ENCODE results near the gene MRTFA.
"Not testable (repeated sequence)": the region's sequence is repeated elsewhere in the genome, so short reads cannot be mapped to it uniquely, and the experiment has no call there.

Gene MRTFA

DNA sequence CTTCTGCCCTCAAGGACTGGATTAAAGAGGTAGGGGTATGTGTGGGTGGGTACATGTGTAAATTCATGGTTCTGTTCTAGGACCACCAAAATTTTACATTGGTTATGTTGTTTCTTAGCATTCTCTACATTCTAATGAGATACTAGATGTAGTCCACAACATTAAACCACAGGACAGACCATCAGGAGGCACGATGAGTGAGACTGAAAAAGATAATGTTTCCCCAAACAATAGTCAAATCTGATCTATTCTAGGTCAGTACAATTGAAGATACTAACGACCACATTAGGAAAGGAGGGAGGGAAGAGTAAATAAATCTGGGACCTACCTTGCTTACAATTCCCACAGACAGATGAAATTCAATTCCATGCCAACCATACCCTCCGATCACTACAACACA, 42.2 kb downstream of the MRTFA start:
- DNase-seq = no peak

DNA sequence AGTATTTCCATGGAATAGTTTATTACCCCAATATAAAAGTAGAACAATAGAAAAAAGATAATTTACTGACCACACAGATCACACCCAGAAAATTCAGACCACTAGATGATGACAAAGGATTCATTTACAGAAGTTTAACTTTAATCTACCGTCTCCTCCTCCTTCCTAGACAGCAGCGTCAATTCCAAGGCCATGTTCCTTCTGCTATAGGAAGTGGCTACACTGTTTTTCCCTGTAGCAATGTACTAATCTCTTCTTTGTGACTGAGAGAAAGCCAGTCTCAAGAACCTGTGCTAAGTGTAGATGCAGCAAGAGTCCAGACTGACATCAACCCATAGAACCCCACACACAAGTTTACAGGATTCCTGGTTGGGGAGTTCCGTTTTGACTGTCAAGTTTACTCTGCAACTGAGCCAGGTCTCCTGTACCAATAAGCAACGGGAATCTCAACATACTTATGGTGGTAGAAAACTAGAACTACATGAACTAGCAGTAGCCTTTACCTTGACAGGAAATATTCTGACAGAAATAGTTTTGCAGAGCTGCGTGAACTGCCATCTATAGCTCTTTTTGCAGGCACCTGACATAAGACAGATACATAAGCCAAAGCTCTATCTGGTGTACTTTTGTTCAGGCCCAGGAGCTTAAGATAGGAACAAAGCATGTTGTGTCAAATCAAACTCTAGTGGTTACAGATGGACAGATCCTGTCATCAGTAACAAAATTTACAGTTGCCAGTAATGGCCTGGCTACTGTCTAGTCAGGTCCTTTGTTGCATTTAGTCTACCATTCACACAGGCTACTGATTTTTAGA, 42.9 kb downstream of the MRTFA start:
- no peak for DNase-seq

DNA sequence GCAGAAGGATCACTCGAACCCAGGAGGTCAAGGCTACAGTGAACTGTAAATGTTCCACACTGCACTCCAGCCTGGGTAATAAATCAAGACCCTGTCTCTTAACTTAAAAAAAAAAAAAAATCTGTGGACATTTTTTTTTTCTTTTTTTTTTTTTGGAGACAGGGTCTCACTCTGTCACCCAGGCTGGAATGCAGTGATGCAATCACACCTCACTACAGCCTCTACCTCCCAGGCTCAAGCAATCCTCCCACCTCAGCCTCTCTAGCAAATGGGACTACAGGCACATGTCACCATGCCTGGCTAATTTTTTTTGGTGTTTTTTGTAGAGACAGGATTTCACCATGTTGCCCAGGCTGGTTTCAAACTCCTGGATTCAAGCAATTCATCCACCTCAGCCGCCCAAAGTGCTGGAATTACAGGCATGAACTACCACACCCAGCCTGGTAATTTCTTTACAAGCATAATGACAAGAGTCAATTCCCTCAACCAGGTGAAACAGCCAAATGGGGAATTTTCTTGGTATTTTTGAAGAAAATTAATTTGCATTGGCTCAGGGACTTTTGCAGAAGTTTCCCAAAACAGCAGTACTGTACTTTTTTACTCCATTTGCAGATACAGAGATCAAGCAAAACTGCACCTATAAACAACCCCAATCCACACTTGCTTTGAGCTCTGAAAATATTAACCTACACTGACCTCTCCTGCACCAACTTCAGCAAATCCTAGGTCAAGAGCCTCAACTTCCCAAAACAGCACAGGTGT, 44.0 kb downstream of the MRTFA start:
- no peak for DNase-seq

DNA sequence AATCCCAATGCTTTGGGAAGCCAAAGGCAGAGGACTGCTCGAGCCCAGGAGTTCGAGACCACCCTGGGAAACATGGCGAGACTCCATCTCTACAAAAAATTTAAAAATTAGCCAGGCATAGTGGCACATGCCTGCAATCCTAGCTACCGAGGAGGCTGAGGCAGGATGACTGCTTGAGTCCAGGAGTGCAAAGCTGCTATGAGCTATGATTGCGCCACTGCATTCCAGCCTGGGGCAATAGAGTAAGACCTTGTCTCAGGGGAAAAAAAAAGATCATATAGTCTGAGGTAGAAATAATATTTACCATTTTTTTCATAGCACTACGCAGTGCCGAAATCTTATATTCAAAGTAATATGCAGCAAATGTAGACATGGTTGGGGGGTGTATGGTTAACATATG, 47.8 kb downstream of the MRTFA start:
- no peak for DNase-seq

DNA sequence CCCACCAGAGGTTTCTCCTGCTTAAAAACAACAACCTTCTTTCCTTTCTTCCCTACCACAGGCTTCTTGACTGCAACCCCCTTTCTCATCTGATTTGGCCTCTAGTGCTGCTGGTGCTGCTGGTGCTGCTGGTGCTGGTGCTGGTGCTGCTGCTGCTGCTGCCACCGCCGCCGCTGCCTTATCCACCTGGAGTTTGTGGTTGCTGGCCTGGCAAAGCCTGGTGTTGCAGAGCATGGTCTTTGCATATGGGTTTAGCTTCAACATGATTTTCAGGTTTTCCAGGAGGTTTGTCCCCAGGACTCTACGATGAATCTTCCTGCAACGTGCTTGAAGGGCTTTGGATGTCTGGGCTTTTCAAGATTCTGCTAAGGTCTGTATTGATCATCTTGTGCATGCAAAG, 49.7 kb downstream of the MRTFA start:
- no peak for DNase-seq

DNA sequence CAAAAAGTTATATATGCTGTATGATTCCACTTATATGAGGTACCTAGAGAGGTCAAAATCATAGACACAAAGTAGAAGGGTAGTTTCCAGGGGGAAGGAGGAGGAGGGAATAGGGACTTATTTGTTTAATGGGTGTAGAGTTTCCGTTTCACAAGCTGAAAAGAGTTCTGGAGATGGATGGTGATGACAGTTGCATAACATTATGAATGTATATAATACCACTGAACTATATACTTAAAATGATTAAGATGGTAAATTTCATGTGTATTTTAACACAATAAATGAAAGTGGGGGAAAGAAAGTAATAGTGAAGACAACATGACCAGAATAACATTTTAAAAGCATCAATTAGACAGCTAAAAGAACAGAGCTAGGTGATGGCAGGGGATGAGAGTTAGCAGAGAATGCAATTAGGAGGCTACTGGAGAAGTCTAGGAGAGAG, 51.2 kb downstream of the MRTFA start:
- no peak for DNase-seq

- not testable (repeated sequence) for DNase-seq
Measured at GRCh38 chr22:40584766-40585165, 51.8 kb downstream of the MRTFA start.

GRCh38 chr22:40583053-40583741, 53.3 kb downstream of the MRTFA start:
- no peak for DNase-seq

GRCh38 chr22:40582063-40582462, 54.5 kb downstream of the MRTFA start:
- DNase-seq = no peak

DNA sequence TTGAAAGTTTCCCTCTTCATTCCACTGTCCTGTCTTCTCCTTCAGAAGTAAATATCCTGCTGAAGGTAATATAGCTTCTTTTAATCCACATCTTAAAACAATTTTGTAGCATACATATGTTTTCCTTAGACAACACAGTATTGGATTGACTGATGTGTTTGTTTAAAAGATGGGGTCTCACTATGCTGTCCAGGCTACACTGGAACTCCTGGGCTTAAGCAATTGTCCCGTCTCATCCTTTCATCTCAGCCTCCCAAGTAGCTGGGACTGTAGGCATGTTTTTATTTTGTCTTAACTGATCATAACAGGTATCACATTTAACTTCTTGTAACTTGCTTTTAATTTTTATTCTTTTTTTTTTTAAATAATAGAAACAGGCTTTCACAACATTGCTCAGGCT, 55.9 kb downstream of the MRTFA start:
- no peak for DNase-seq

DNA sequence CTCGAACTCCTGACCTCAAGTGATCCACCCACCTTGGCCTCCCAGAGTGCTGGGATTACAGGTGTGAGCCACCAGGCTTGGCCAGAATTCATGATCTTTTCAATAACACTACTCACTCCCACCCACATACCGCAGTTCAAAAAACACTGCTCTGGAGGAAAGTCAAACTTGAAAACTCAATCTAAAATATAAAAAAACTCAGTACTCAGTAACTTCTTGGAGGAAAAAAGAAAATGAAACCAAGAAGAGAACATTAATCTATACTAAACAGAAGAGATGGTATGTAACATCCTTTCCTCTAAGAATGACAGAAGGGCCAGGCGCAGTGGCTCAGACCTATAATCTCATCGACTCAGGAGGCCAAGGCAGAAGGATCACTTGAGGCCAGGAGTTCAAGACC, 58.3 kb downstream of the MRTFA start:
- no peak for DNase-seq

- no peak for DNase-seq
Measured at GRCh38 chr22:40572976-40573375, 63.5 kb downstream of the MRTFA start.

DNA sequence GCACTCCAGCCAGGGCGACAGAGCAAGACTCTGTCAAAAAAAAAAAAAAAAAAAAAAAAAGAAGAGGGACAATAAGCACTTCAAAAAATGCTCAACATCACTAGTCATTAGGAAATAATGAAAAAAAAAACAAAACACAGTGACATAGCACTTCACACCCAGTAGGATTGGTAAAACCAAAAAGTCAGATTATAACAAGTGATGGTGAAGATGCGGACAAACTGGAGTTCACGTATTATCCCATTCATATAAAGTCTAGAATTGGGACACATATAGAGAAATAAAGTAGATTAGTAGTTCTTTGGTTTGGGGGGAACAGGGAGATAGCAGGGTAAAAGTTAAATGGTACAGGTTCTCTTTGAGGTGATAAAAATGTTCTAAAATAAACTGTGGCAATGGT, 64.6 kb downstream of the MRTFA start:
- DNase-seq = no peak

GRCh38 chr22:40567626-40568328, 68.7 kb downstream of the MRTFA start:
- no peak for DNase-seq

GRCh38 chr22:40567106-40567505, 69.4 kb downstream of the MRTFA start:
- DNase-seq = no peak

DNA sequence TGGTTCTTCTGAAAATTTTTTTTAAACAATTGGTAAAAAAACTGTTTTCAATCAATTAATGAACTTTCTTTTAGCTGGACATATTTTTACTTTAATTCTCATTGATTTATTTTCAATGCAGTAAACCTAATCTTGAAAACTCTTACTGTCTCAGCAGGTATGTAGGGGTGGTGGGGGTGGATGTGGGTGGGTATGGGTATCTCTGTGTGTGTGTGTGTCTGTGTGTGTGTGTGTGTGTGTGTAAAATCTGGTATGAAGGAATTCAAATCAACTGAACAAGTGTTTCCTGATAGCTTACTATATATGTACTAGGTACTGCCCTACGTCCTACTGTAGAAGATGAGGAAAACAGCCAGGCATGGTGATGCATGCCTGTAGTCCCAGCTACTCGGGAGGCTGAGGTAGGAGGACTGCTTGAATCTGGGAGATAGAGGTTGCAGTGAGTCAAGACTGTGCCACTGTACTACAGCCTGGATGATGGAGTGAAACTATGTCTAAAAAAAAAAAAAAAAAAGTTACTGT, 75.5 kb downstream of the MRTFA start:
- no peak for DNase-seq

GRCh38 chr22:40560551-40560950, 76.0 kb downstream of the MRTFA start:
- DNase-seq = no peak

- no peak for DNase-seq
Measured at GRCh38 chr22:40557972-40558371, 78.5 kb downstream of the MRTFA start.

GRCh38 chr22:40556641-40557040, 79.9 kb downstream of the MRTFA start:
- no peak for DNase-seq

- not testable (repeated sequence) for DNase-seq
Measured at GRCh38 chr22:40554023-40554422, 82.5 kb downstream of the MRTFA start.

GRCh38 chr22:40553014-40553554, 83.4 kb downstream of the MRTFA start:
- no peak for DNase-seq

DNA sequence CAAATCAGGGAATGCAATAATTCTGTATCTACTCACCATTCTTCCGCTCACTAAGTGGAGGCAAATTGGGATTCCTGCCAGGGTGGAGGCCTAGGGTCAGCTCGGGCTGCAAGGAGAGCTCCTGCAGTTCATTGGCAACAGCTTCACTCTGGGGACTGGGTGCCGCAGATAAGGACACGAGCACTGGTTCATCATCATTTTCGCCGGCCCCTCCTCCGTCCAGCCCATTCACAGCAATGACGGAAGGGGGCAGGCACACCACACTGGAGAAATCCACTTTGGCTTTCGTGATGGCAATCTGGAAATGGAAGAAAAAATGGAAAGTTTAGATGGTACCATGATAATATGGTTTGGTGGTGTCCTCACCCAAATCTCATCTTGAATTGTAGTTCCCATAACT, 84.4 kb downstream of the MRTFA start:
- no peak for DNase-seq

DNA sequence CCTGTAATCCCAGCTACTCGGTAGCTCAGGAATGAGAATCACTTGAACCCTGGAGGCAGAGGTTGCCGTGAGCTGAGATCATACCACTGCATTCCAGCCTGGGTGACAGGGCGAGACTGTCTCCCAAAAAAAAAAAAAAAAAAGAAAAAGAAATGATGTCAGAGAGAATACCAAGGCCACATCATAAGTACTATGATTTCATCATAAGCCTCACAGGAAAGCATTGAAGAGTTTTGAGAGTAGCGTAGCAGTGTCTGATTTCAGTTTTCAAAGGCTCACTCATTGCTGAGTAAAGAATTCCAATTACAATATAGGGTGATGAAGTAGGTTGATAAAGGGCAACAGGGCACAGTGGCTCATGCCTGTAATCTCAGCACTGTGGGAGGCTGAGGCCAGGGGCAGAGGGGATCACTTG, 88.8 kb downstream of the MRTFA start:
- no peak for DNase-seq
